G401 (cell line): Measurements from ENCODE around the gene RPS21. TPM values are rescaled to one million over a fixed set of nuclear protein-coding genes. Genes with fewer than 3 reads are reported as not detected.

Source experiments
- DNase-seq: peaks from one replicate; pipeline ENCODE4 v3.0.0-alpha.2; 2015; ENCODE audit warnings: low spot score
- in situ Hi-C: cut with HindIII; loops from 2 replicates; pipeline ENCODE4 v1.10.0; 2016; ENCODE audit warnings: low sequenced_read_pairs, mixed read lengths
- total RNA-seq: library from RNA; depleted of rRNA; stranded (reverse); fragments of >200 nt; shearing (Covaris generic); gene quantifications from 2 replicates; pipeline ENCODE4 v1.2.3, GENCODE V29; 2014

The RPS21 gene
- total RNA-seq, 1 experiment from 2014 or later = 1,245 TPM

- DNase-seq = peak; percentile 85
- in situ Hi-C loops = no loop called here
These were observed 18.4 kb downstream of the RPS21 start for GRCh38 chr20:62405108-62405980.

GRCh38 chr20:62405981-62406513 is 19.1 kb downstream of the RPS21 start:
- no peak for DNase-seq
- in situ Hi-C loops = no loop called here

- in situ Hi-C loops = no loop called here
- no peak for DNase-seq
These were observed 19.8 kb downstream of the RPS21 start for GRCh38 chr20:62406635-62407176.

- in situ Hi-C loops = no loop called here
- peak; percentile 92 for DNase-seq
These were observed 20.5 kb downstream of the RPS21 start, which contains the start of gene CABLES2 for GRCh38 chr20:62407221-62407992. Gene CABLES2 (minus strand): TSS chr20:62407285. CDS start chr20:62407276, 9 bp downstream.

- in situ Hi-C loops = no loop called here
- no peak for DNase-seq
These were observed 21.2 kb downstream of the RPS21 start for GRCh38 chr20:62408055-62408454.

- no peak for DNase-seq
- in situ Hi-C loops = no loop called here
These were observed 21.7 kb downstream of the RPS21 start for GRCh38 chr20:62408640-62409039.

DNA sequence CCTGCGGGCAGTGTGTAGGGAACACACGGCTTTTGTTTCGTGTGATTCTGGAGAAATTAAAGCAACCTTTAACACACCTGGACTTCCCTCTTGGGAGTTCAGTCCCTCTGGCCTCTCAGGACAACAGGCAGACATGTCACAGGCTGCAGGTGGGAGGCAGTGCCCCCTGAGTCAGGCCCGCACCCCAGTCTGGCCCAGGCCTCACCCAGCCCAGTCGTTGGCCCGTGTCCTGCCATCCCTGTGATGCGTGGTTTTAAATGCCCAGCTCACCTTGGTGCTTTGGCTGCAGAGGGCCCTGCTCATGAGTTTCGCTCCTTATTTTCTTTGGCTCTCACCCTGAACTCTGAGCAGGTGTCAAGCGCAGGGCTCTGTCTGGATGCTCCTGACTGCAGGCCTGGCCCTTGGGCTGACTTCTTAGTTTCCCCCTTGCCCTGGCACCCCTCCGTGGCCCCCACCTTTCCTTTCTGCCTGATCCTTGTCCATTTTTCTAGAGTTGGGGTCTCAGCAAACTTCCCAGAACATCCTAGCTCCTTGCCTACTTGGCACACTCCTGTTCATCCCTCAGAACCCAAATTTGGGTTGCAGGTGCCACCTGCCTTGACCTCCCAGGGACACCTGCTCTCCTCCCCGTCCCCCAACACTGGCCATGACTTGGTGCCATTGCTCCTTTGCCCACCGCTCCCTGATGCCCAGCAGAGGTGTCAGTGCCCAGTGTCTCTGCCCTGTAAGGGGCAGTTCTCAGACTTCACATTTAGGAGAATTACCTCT is 22.4 kb downstream of the RPS21 start:
- in situ Hi-C loops = no loop called here
- no peak for DNase-seq

- DNase-seq = peak; percentile 48
- in situ Hi-C loops = no loop called here
These were observed 23.2 kb downstream of the RPS21 start for GRCh38 chr20:62409931-62410745.

DNA sequence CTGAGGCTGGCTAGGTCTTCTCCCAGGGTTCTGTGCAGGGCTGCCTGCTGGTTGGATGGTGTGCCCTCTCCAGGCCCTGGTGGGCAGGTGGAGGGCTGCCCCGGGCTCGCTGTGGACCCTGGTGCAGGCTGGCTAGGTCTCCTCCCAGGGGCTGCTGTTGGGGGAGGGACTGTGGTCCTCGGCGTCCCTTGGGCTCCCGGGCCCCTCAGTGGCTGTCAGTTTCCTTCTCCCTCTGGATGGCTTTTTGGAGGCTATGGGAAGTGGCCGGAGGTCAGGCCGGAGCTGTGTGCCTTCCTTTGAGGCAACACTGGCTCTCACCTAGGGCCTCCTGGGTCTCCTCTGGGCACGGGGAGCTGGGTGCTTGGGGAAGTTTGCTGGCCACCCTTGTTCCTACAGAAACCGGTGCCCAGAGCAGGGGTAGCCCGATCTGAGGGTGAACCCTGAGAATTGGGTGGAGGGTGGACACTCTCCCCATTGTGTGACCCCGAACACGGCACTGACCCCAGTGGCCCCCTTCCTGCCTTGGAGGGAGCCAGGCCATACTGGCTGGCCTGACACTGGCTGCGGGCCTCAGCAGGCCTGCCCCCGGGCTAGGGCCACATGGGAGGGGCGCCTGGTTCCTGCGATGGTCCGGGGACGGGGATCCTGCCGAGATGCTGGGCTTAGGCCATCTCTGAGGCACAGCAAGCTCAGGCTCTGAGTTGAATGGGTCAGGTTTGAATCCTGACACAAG is 24.0 kb downstream of the RPS21 start:
- in situ Hi-C loops = no loop called here
- DNase-seq = no peak

DNA sequence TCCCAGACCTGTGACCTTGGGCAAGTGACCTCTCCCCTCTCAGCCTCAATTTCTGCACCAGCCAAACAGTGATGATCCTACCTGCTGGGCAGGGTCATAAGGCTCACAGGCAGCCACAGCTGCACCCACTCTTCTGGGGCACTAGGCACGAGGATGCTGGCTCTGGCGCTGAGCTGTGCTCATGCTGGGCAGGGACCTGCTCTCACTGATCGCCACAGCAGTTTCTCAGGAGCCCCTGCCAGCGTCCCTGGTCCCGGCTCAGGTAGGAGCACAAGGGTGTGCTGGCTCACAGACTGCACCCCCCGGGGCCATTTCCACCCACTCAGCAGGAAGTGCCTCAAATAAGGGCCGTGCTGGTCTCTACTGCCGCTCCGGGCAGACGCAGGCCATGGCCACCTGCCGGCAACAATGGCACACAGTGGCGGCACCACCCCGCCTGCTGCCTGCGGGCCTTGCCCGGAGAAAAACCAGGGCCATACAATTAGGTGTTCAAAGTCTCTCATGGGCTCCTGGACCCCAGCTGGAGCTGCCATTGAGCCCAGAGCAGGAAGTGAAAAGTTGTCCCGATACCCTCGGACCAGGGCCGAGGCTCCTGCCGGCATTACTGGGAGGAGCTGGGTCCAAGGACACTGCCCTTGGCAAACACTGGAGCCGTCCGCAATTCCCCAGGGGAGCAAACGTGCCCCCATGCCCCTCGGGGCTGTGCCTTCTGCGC is 24.7 kb downstream of the RPS21 start:
- no peak for DNase-seq
- in situ Hi-C loops = no loop called here

- DNase-seq = no peak
- in situ Hi-C loops = no loop called here
These were observed 25.5 kb downstream of the RPS21 start for GRCh38 chr20:62412194-62413024.

DNA sequence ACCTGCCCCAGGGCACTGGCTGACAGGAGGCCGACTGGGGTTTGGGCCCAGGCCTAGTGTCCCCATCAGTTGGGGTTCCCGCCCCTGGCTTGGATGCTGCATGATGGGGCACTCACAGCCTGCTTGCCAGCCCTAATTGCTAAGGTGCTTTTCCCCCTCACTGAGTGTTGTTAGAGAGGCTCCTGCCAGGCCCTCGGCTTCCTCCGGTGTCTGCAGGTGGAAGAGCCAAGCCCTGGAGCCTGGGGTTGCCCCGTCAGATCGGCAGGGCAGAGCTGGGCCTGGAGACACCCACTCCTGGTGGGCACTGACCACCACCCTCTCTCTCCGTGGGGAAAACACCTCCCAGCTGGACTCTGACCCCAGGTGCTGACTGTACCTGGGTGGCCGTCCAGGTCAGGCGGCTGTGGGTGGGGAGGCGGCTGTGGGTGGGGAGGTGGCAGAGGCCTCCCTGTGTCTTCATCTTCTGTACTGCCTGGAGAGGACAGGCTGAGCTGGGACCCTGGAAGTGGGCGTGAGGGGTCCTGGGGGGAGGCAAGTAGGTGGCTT is 26.2 kb downstream of the RPS21 start:
- in situ Hi-C loops = no loop called here
- DNase-seq = no peak

- DNase-seq = no peak
- in situ Hi-C loops = no loop called here
These were observed 27.1 kb downstream of the RPS21 start for GRCh38 chr20:62413896-62414481.

- DNase-seq = no peak
- in situ Hi-C loops = no loop called here
These were observed 28.6 kb downstream of the RPS21 start for GRCh38 chr20:62415354-62416111.
